ENCODE data around the gene RAD54L2.
"Not testable (repeated sequence)": the region's sequence is repeated elsewhere in the genome, so short reads cannot be mapped to it uniquely, and the experiment has no call there.

RAD54L2 gene

GRCh38 chr3:51538115-51538458 is 432 bp upstream of the RAD54L2 start:
- in situ Hi-C loops (cut with HindIII; ENCODE audit: low sequenced_read_pairs) = no loop called here

- in situ Hi-C loops (cut with HindIII; ENCODE audit: low sequenced_read_pairs) = no loop called here
Observed at GRCh38 chr3:51539291-51539941, 897 bp downstream of the RAD54L2 start.

GRCh38 chr3:51542596-51542995 is 4.1 kb downstream of the RAD54L2 start:
- in situ Hi-C loops (cut with HindIII; ENCODE audit: low sequenced_read_pairs) = loop anchor here (5.0 kb wide), 1 partner anchor 90 kb away; no protein-coding TSS in a partner anchor

- in situ Hi-C loops (cut with HindIII; ENCODE audit: low sequenced_read_pairs) = loop anchor here (5.0 kb wide), 1 partner anchor 88 kb away; no protein-coding TSS in a partner anchor
Observed at GRCh38 chr3:51544011-51544775, 5.7 kb downstream of the RAD54L2 start.

GRCh38 chr3:51547274-51547673 is 8.8 kb downstream of the RAD54L2 start:
- in situ Hi-C loops (cut with HindIII; ENCODE audit: low sequenced_read_pairs) = no loop called here

GRCh38 chr3:51549311-51549710 is 10.8 kb downstream of the RAD54L2 start:
- in situ Hi-C loops (cut with HindIII; ENCODE audit: low sequenced_read_pairs) = no loop called here

- in situ Hi-C loops (cut with HindIII; ENCODE audit: low sequenced_read_pairs) = no loop called here
Observed at GRCh38 chr3:51550080-51550819, 11.7 kb downstream of the RAD54L2 start.

GRCh38 chr3:51557993-51558392 is 19.5 kb downstream of the RAD54L2 start:
- in situ Hi-C loops (cut with HindIII; ENCODE audit: low sequenced_read_pairs) = no loop called here

- in situ Hi-C loops (cut with HindIII; ENCODE audit: low sequenced_read_pairs) = no loop called here
Observed at GRCh38 chr3:51559411-51559888, 20.9 kb downstream of the RAD54L2 start.

GRCh38 chr3:51559961-51560360 is 21.4 kb downstream of the RAD54L2 start:
- in situ Hi-C loops (cut with HindIII; ENCODE audit: low sequenced_read_pairs) = no loop called here

- in situ Hi-C loops (cut with HindIII; ENCODE audit: low sequenced_read_pairs) = not testable (repeated sequence)
Observed at GRCh38 chr3:51562403-51562802, 23.9 kb downstream of the RAD54L2 start.

GRCh38 chr3:51568036-51568435 is 29.5 kb downstream of the RAD54L2 start:
- in situ Hi-C loops (cut with HindIII; ENCODE audit: low sequenced_read_pairs) = no loop called here

- in situ Hi-C loops (cut with HindIII; ENCODE audit: low sequenced_read_pairs) = no loop called here
Observed at GRCh38 chr3:51568996-51569395, 30.5 kb downstream of the RAD54L2 start.

- in situ Hi-C loops (cut with HindIII; ENCODE audit: low sequenced_read_pairs) = no loop called here
Observed at GRCh38 chr3:51578238-51578637, 39.7 kb downstream of the RAD54L2 start.

- in situ Hi-C loops (cut with HindIII; ENCODE audit: low sequenced_read_pairs) = no loop called here
Observed at GRCh38 chr3:51580418-51580817, 41.9 kb downstream of the RAD54L2 start.

- in situ Hi-C loops (cut with HindIII; ENCODE audit: low sequenced_read_pairs) = no loop called here
Observed at GRCh38 chr3:51581524-51581923, 43.0 kb downstream of the RAD54L2 start.

- in situ Hi-C loops (cut with HindIII; ENCODE audit: low sequenced_read_pairs) = loop anchor here (5.0 kb wide), 1 partner anchor 53 kb away; no protein-coding TSS in a partner anchor
Observed at GRCh38 chr3:51585197-51585596, 46.7 kb downstream of the RAD54L2 start.

GRCh38 chr3:51585871-51586270 is 47.4 kb downstream of the RAD54L2 start:
- in situ Hi-C loops (cut with HindIII; ENCODE audit: low sequenced_read_pairs) = loop anchor here (5.0 kb wide), 1 partner anchor 54 kb away; no protein-coding TSS in a partner anchor

Measured in endothelial cell of hepatic sinusoid (primary cell).